HepG2 (cell line): ENCODE data around the gene ESYT2. TPM values are rescaled to one million over a fixed set of nuclear protein-coding genes. Genes with fewer than 3 reads are reported as not detected.

Experiments
- ATRX ChIP-seq: sonication (generic); formaldehyde crosslinking; IDR thresholded peaks from 2 replicates; pipeline ENCODE4 v1.4.0; 2020; ENCODE audit warnings: missing genetic modification reagents, borderline replicate concordance
- FOXP1 ChIP-seq, 2 experiments: fragments of 450-650 bp in 1 of 2; IDR thresholded peaks; 2 replicates each; pipeline ENCODE4 v1.6.1; 2017 to 2018; ENCODE audit warnings: antibody characterized with exemption in 1 of 2
- IKZF4 ChIP-seq: sonication (generic); formaldehyde crosslinking; IDR thresholded peaks from 2 replicates; pipeline ENCODE4 v1.5.1; 2020; ENCODE audit warnings: borderline replicate concordance, mild to moderate bottlenecking, low read depth, missing genetic modification reagents; ENCODE audit errors: not compliant biosample characterization
- KLF6 ChIP-seq: IDR thresholded peaks from 2 replicates; pipeline ENCODE4 v1.8.0; 2016; ENCODE audit warnings: missing biosample characterization, missing genetic modification reagents
- KLF9 ChIP-seq: IDR thresholded peaks from 2 replicates; pipeline ENCODE4 v1.6.1; 2016; ENCODE audit warnings: low read depth
- MEIS1 ChIP-seq: sonication (generic); formaldehyde crosslinking; IDR thresholded peaks from 2 replicates; pipeline ENCODE4 v1.9.0; 2021; ENCODE audit warnings: mild to moderate bottlenecking, missing genetic modification reagents, moderate library complexity, borderline replicate concordance
- MYNN ChIP-seq: sonication (generic); formaldehyde crosslinking; IDR thresholded peaks from 2 replicates; pipeline ENCODE4 v1.4.0; 2020; ENCODE audit warnings: mild to moderate bottlenecking, low read depth, missing genetic modification reagents
- MZF1 ChIP-seq: sonication (generic); formaldehyde crosslinking; IDR thresholded peaks from 2 replicates; pipeline ENCODE4 v1.8.1; 2023; ENCODE audit warnings: mild to moderate bottlenecking, missing genetic modification reagents, borderline replicate concordance
- RAD21 ChIP-seq: fragments of 450-650 bp; formaldehyde crosslinking; IDR thresholded peaks from 2 replicates; pipeline ENCODE4 v1.5.0; 2020; ENCODE audit warnings: mild to moderate bottlenecking
- SNAI1 ChIP-seq: sonication (generic); formaldehyde crosslinking; IDR thresholded peaks from 2 replicates; pipeline ENCODE4 v1.5.0; 2020; ENCODE audit warnings: mild to moderate bottlenecking, missing genetic modification reagents, borderline replicate concordance
- TBL1XR1 ChIP-seq: fragments of 150-350 bp; IDR thresholded peaks from 2 replicates; pipeline ENCODE4 v1.6.1; 2014; ENCODE audit warnings: borderline replicate concordance, low read length; ENCODE audit not compliant: partially characterized antibody
- U2AF2 ChIP-seq: fragments of 200-400 bp; formaldehyde crosslinking; IDR thresholded peaks from 2 replicates; pipeline ENCODE4 v1.6.1; 2017; ENCODE audit warnings: low read depth, mild to moderate bottlenecking, low read length
- ZBTB4 ChIP-seq: sonication (generic); formaldehyde crosslinking; IDR thresholded peaks from 2 replicates; pipeline ENCODE4 v1.4.0; 2020; ENCODE audit warnings: missing genetic modification reagents, mild to moderate bottlenecking, borderline replicate concordance
- ZNF280B ChIP-seq: sonication (generic); formaldehyde crosslinking; IDR thresholded peaks from 2 replicates; pipeline ENCODE4 v1.5.0; 2020; ENCODE audit warnings: missing genetic modification reagents, mild to moderate bottlenecking, borderline replicate concordance
- ZNF335 ChIP-seq: sonication (generic); formaldehyde crosslinking; IDR thresholded peaks from 2 replicates; pipeline ENCODE4 v1.4.0; 2020; ENCODE audit warnings: missing genetic modification reagents
- ZSCAN22 ChIP-seq: sonication (generic); formaldehyde crosslinking; IDR thresholded peaks from 2 replicates; pipeline ENCODE4 v1.4.0; 2020; ENCODE audit warnings: mild to moderate bottlenecking, missing genetic modification reagents
- polyA plus RNA-seq, 8 experiments: library from polyadenylated mRNA; depleted of rRNA in 3 of 8; stranded (reverse) in 7 of 8; unstranded in 1 of 8; fragments of >200 nt; fragmentation: Illumina TruSeq in 4 of 8; extraction: Trizol in 4 of 8; gene quantifications; 2 replicates each; pipeline versions ENCODE4 v1.2.1 to v1.2.3, GENCODE V29; 2011 to 2016; ENCODE audit warnings: low read depth in 4 of 8, missing spikeins in 1 of 8, mixed read lengths in 1 of 8; ENCODE audit not compliant: insufficient read depth in 1 of 8
- total RNA-seq, 5 experiments: library from RNA; depleted of rRNA; stranded (reverse); fragments of >200 nt; fragmentation: Illumina TruSeq; extraction: Trizol; gene quantifications; 2 replicates each; pipeline ENCODE4 v1.2.3, GENCODE V29; 2016; ENCODE audit warnings: low read depth in 1 of 5
- TF ChIP-seq, protein P1 (sequence below): sonication (generic); formaldehyde crosslinking; IDR thresholded peaks from 2 replicates; pipeline ENCODE4 v1.4.0; 2020; ENCODE audit warnings: mild to moderate bottlenecking, missing genetic modification reagents
- TF ChIP-seq, protein P2 (sequence below), 2 experiments: IDR thresholded peaks; 2 replicates each; pipeline ENCODE4 v1.6.1; 2011 to 2012; ENCODE audit warnings: low read length in 2 of 2, borderline replicate concordance in 1 of 2, low read depth in 1 of 2, mild to moderate bottlenecking in 1 of 2, moderate library complexity in 1 of 2

Gene ESYT2
- total and polyA plus RNA-seq, 2 of the 13 experiments (the other 11 are each of a cell fraction or from before 2014, with no cell fraction given) = 28.5 to 37.3 TPM

GRCh38 chr7:158704524-158705233 is 124.6 kb downstream of the ESYT2 start, which contains the start of gene NCAPG2 (continued):
- TF ChIP-seq ZBTB4 (CRISPR knock-in tag) (no peak), ZSCAN22 (CRISPR knock-in tag) (no peak), TBL1XR1 (no peak), RAD21 (CRISPR knock-in tag) (peak; percentile 35; the same call in 1 of the 2 replicates), ATRX (no peak), MZF1 (CRISPR knock-in tag) (no peak), SNAI1 (0 out of 2 replicates have a peak, but pooled peaks have one; percentile 56), MEIS1 (CRISPR knock-in tag) (no peak), KLF6 (CRISPR knock-in tag) (0 out of 2 replicates have a peak, but pooled peaks have one; percentile 24), MYNN (CRISPR knock-in tag) (no peak), ZNF335 (CRISPR knock-in tag) (no peak), IKZF4 (CRISPR knock-in tag) (no peak), KLF9 (CRISPR knock-in tag) (peak; percentile 70; the same call in 1 of the 2 replicates), ZNF280B (CRISPR knock-in tag) (no peak), U2AF2 (no peak), FOXP1 (IDR thresholded peaks at IDR 0.05) (no peak), FOXP1 (CRISPR knock-in tag; IDR thresholded peaks at IDR 0.05) (0 out of 2 replicates have a peak, but pooled peaks have one; percentile 3)
- TF ChIP-seq, protein P1, sequence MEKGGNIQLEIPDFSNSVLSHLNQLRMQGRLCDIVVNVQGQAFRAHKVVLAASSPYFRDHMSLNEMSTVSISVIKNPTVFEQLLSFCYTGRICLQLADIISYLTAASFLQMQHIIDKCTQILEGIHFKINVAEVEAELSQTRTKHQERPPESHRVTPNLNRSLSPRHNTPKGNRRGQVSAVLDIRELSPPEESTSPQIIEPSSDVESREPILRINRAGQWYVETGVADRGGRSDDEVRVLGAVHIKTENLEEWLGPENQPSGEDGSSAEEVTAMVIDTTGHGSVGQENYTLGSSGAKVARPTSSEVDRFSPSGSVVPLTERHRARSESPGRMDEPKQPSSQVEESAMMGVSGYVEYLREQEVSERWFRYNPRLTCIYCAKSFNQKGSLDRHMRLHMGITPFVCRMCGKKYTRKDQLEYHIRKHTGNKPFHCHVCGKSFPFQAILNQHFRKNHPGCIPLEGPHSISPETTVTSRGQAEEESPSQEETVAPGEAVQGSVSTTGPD (CRISPR knock-in tag) = no peak
- TF ChIP-seq, protein P2, sequence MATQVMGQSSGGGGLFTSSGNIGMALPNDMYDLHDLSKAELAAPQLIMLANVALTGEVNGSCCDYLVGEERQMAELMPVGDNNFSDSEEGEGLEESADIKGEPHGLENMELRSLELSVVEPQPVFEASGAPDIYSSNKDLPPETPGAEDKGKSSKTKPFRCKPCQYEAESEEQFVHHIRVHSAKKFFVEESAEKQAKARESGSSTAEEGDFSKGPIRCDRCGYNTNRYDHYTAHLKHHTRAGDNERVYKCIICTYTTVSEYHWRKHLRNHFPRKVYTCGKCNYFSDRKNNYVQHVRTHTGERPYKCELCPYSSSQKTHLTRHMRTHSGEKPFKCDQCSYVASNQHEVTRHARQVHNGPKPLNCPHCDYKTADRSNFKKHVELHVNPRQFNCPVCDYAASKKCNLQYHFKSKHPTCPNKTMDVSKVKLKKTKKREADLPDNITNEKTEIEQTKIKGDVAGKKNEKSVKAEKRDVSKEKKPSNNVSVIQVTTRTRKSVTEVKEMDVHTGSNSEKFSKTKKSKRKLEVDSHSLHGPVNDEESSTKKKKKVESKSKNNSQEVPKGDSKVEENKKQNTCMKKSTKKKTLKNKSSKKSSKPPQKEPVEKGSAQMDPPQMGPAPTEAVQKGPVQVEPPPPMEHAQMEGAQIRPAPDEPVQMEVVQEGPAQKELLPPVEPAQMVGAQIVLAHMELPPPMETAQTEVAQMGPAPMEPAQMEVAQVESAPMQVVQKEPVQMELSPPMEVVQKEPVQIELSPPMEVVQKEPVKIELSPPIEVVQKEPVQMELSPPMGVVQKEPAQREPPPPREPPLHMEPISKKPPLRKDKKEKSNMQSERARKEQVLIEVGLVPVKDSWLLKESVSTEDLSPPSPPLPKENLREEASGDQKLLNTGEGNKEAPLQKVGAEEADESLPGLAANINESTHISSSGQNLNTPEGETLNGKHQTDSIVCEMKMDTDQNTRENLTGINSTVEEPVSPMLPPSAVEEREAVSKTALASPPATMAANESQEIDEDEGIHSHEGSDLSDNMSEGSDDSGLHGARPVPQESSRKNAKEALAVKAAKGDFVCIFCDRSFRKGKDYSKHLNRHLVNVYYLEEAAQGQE (IDR thresholded peaks at IDR 0.05; ENCODE audit: borderline replicate concordance in 1 of 2, low read depth in 1 of 2, low read length in 2 of 2) = no peak
